Heart left ventricle (tissue), 16 donors: ENCODE results near the gene PCMT1. TPM values are rescaled to one million over a fixed set of nuclear protein-coding genes. Genes with fewer than 3 reads are reported as not detected.
"Not testable (repeated sequence)": the region's sequence is repeated elsewhere in the genome, so short reads cannot be mapped to it uniquely, and the experiment has no call there.

ENCODE experiments used
- ATAC-seq, 4 donors: fragments of 200-7000 bp; cut with Tn5 transposase; one replicate each; pipeline ENCODE4 v1.9.1; 2020 to 2022; ENCODE audit warnings: moderate library complexity in 4 of 4, mild to moderate bottlenecking in 3 of 4, moderate number of reproducible peaks in 1 of 4
- DNase-seq, 5 donors: peaks; one replicate each; pipeline ENCODE4 v3.0.0-alpha.2; 2020
- H3K27ac ChIP-seq, 12 donors: fragments of 200-600 bp; sonication (generic) in 4 of 12; one replicate each; pipeline versions ENCODE4 v1.5.0 to v1.8.0; 2016 to 2022; ENCODE audit warnings: mild to moderate bottlenecking in 2 of 12
- H3K27me3 ChIP-seq, 9 donors: fragments of 200-600 bp; sonication (generic) in 2 of 9; one replicate each; pipeline versions ENCODE4 v1.5.1 to v1.8.0; 2016 to 2022; ENCODE audit warnings: mild to moderate bottlenecking in 3 of 9
- H3K36me3 ChIP-seq, 9 donors: fragments of 200-600 bp; sonication (generic) in 2 of 9; one replicate each; pipeline versions ENCODE4 v1.5.0 to v1.8.0; 2018 to 2022; ENCODE audit warnings: mild to moderate bottlenecking in 2 of 9
- H3K4me1 ChIP-seq, 12 donors: fragments of 200-600 bp; sonication (generic) in 4 of 12; one replicate each; pipeline versions ENCODE4 v1.5.0 to v1.8.0; 2016 to 2022; ENCODE audit warnings: mild to moderate bottlenecking in 3 of 12
- H3K4me3 ChIP-seq, 12 donors: fragments of 200-600 bp; sonication (generic) in 4 of 12; one replicate each; pipeline versions ENCODE4 v1.5.0 to v1.8.0; 2017 to 2022; ENCODE audit warnings: mild to moderate bottlenecking in 9 of 12, moderate library complexity in 4 of 12
- H3K9me3 ChIP-seq, 12 donors: fragments of 200-600 bp; sonication (generic) in 4 of 12; one replicate each; pipeline versions ENCODE4 v1.5.0 to v1.8.0; 2016 to 2022; ENCODE audit warnings: mild to moderate bottlenecking in 1 of 12
- CTCF ChIP-seq, 12 donors: fragments of 200-600 bp; sonication (generic) in 4 of 12; IDR thresholded peaks; one replicate each; pipeline versions ENCODE4 v1.5.0 to v1.8.0; 2018 to 2022; ENCODE audit warnings: antibody characterized with exemption in 12 of 12, mild to moderate bottlenecking in 5 of 12
- POLR2A ChIP-seq, 2 donors: fragments of 450-650 bp; IDR thresholded peaks; one replicate each; pipeline ENCODE4 v1.6.1; 2017; ENCODE audit warnings: antibody characterized with exemption in 2 of 2, mild to moderate bottlenecking in 2 of 2, moderate library complexity in 2 of 2
- WGBS, 4 donors: extraction: QIAGEN DNeasy Blood & Tissue Kit in 2 of 4; methylation state at CpG; one replicate each; pipeline versions ENCODE4 v1.1.5 to v1.1.7; 2013 to 2018; 5-methylcytosine and 5-hydroxymethylcytosine counted together
- intact Hi-C, 10 donors: fragments of 100-400 bp; cut with DNase I; formaldehyde crosslinking; loops; one replicate each; pipeline versions ENCODE4 v1.11.1 to v1.14.2; 2022
- polyA plus RNA-seq, 2 donors: library from polyadenylated mRNA; stranded (reverse); fragments of 200-250 nt; gene quantifications; one replicate each; pipeline ENCODE4 v1.2.3, GENCODE V29; 2013
- total RNA-seq, 9 donors: library from RNA; depleted of rRNA in 2 of 9; stranded (reverse); fragments of >200 nt in 2 of 9; fragmentation: NEBNext Ultra II Directional in 3 of 9; extraction: Animal tissue kit (Norgen Biotek cat#: 25700) in 3 of 9; gene quantifications; one replicate each; pipeline versions ENCODE4 v1.1.0 to v1.2.4, GENCODE V29; 2016 to 2023
- donor health status: ischemic (EF 13 %, LVEDD 7.1; RV severe dilation, severe dysfunction).
- donor health status: healthy with polysubstance abuse.
- donor health status: DM: no; HTN: yes; CAD: no.
- donor health status: DM: no; HTN: no; CAD: no.
- donor health status: ischemic (EF 25% LVEDD 6.9; RV normal size, moderate dysfunction).
- donor health status: ischemic (EF 25% LVEDD 5.7; RV mildly dilated, moderate dysfunction).
- donor health status: healthy.
- donor health status: DM: yes; HTN: yes; CAD: no.
- donor health status: ischemic (EF 35%, LVEDD 5.7; RV mildly dilated, moderate dysfunction).
- donor health status: nonischemic (EF 11% LVEDD 7.7; RV severe dilation, severe dysfunction).
- donor health status: DM: yes; HTN: yes; CAD: no.
- donor health status: PGD.
- donor health status: ischemic (EF 29% LVEDD 5.4; RV normal size, mild dysfunction).
- donor health status: nonischemic (EF 23%, LVEDD 6.1; RV moderate dilation, normal function).

Gene PCMT1
- total and polyA plus RNA-seq, 11 donors: 72.2 to 243 (median 164) TPM

DNA sequence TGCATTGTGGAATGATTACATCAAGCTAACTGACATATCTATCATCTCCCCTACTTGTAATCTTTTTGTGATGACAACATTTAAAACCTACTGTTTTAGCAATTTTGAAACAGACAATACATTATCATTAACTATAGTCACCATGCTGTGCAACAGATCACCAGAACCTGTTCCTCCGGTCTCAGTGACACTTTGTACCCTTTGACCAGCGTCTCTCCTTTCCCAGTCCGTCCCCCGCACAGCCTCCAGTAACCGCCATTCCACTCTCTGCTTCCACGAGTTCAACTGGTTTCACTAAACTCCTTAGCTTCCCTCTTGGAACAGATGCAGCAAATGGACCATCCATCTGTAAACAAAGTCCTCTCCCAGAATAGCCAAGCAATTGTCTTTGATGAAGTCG lies 92.8 kb downstream of the PCMT1 start:
- ATAC-seq (no peak), DNase-seq (no peak)
- 91 to 96% (median 95%) methylated on average over 7 of the region's 7 CpGs for WGBS, 4 donors
- intact Hi-C loops: no loop called here
- no peaks in the 10 kb centered on the region for H3K27me3 ChIP-seq
- no peaks in the 10 kb centered on the region for H3K9me3 ChIP-seq
- H3K27ac ChIP-seq: no peak overlapping the region
- H3K4me3 ChIP-seq: no peak overlapping the region
- peaks cover 0 to 8% (median 0%) of the 10 kb centered on the region in 9 donors for H3K36me3 ChIP-seq
- H3K4me1 ChIP-seq: peaks cover 0 to 29% (median 13%) of the 10 kb centered on the region in 12 donors
- TF ChIP-seq POLR2A (IDR thresholded peaks at IDR 0.05): no peak
- TF ChIP-seq CTCF (IDR thresholded peaks at IDR 0.05): no peak

- Histone ChIP-seq H3K27me3 (no peaks in the 10 kb centered on the region), H3K9me3 (no peaks in the 10 kb centered on the region), H3K4me1 (peaks cover 0 to 33% (median 15%) of the 10 kb centered on the region in 12 donors), H3K36me3 (peaks cover 0 to 8% (median 0%) of the 10 kb centered on the region in 9 donors), H3K27ac (no peak overlapping the region), H3K4me3 (no peak overlapping the region)
- DNase-seq: peak in 4 of 5 donors; percentile 15 to 67 (median 32)
- 72 to 86% (median 76%) methylated on average over 10 of the region's 10 CpGs for WGBS, 4 donors
- intact Hi-C loops: no loop called here
- no peak for ATAC-seq
- TF ChIP-seq POLR2A (IDR thresholded peaks at IDR 0.05): no peak
- no peak for TF ChIP-seq CTCF (IDR thresholded peaks at IDR 0.05)
Observed at GRCh38 chr6:149843051-149843633, 93.6 kb downstream of the PCMT1 start.

- DNase-seq, intact Hi-C loops: not testable (repeated sequence)
- 80 to 94% (median 93%) methylated on average over 4 of the region's 4 CpGs for WGBS, 4 donors
Observed at GRCh38 chr6:149844036-149844435, 94.5 kb downstream of the PCMT1 start.

GRCh38 chr6:149844480-149844879 lies 94.9 kb downstream of the PCMT1 start:
- 93 to 97% (median 95%) methylated on average over 2 of the region's 2 CpGs for WGBS, 4 donors
- Histone ChIP-seq H3K9me3 (no peaks in the 10 kb centered on the region), H3K4me3 (no peak overlapping the region), H3K27ac (no peak overlapping the region), H3K27me3 (no peaks in the 10 kb centered on the region), H3K36me3 (peaks cover 0 to 8% (median 0%) of the 10 kb centered on the region in 9 donors), H3K4me1 (peaks cover 0 to 33% (median 15%) of the 10 kb centered on the region in 12 donors)
- DNase-seq (no peak), ATAC-seq (no peak)
- intact Hi-C loops: no loop called here
- TF ChIP-seq CTCF (IDR thresholded peaks at IDR 0.05) (no peak), POLR2A (IDR thresholded peaks at IDR 0.05) (no peak)

More at GRCh38 chr6:149844036-149844435, 94.5 kb downstream of the PCMT1 start:
- H3K36me3 ChIP-seq, H3K9me3 ChIP-seq, H3K27ac ChIP-seq, ATAC-seq, H3K27me3 ChIP-seq, H3K4me3 ChIP-seq: not testable (repeated sequence)
- H3K4me1 ChIP-seq: peaks cover 0 to 33% (median 15%) of the 10 kb centered on the region in 12 donors

DNA sequence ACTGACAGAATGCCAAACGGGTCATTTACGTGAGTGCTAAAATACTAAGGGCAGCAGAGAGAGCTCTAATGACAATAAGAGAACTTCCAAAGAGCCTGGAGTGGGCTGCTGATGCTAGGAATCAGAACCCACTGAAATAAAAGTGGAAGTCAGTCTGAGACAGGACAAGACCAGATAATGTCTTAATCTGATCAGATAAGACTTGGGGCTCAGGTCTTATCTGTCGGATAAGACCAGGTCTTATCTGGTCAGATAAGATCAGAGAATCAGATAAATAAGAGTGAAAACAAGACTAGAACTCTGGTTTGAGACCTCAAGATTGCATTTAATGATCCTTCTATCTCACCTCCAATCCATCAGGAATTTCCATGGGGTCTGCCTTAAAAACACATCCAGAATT lies 96.0 kb downstream of the PCMT1 start:
- Histone ChIP-seq H3K4me1 (peaks cover 0 to 26% (median 13%) of the 10 kb centered on the region in 12 donors), H3K4me3 (no peak overlapping the region), H3K9me3 (no peaks in the 10 kb centered on the region), H3K27ac (no peak overlapping the region), H3K27me3 (no peaks in the 10 kb centered on the region), H3K36me3 (peaks cover 0 to 11% (median 1%) of the 10 kb centered on the region in 9 donors)
- ATAC-seq: no peak
- no peak for DNase-seq
- WGBS, 4 donors: 59 to 91% (median 68%) methylated on average over 2 to 3 of the region's 3 CpGs
- intact Hi-C loops: no loop called here
- no peak for TF ChIP-seq POLR2A (IDR thresholded peaks at IDR 0.05)
- TF ChIP-seq CTCF (IDR thresholded peaks at IDR 0.05): no peak
